GM19438 (cell line): ENCODE data around the gene SMARCD3.

Experiments used
- ATAC-seq: cut with Tn5 transposase; IDR thresholded peaks from one replicate; pipeline ENCODE4 v1.9.1; 2021; ENCODE audit warnings: low read depth; ENCODE audit not compliant: unreplicated experiment

The SMARCD3 gene

DNA sequence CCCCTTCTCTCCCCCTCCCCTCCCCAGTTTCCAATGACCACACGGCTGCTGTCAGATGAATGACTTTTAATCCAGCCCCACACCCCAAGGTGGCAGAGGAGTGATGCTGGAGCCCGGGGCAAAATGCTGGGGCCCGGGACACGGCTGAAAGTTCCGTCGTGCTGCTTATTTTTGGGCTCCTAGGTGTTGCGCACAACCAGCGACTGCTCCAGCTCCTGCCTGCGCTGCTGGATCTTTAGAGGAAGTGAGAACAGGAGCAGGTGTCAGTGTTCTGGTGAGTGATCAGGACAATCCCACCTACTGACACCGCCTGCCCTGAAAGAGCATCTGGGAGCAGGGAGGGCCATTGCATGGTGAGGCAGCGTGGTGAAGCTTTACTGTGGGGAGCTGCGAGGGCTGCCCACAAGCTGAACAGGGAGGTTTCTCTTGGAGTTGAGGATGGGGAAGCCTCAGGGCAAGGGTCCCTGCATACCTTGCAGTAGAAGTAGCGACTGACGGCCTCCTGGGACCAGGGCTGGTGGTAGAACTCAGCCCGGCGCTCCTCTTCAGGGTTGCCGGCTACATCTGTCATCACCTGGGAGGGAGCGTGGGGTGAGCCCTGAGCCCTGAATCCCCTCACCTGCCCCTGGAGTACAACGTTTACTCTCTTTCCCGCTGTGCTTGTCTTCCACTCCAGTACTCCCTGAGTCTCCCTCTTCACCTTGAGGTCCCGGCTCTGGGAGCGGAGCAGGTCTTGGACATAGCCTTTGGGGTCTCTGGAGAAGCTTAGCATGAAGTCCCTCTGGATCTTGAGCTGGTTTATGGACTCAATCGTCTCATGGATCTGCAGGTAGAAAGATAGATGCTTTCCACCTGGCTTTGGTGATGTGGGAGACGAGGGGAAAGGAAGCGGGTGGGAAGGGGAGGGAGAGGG, 9.3 kb downstream of the SMARCD3 start:
- peak; percentile 53 for ATAC-seq

GRCh38 chr7:151238190-151238810, 10.2 kb downstream of the SMARCD3 start:
- no peak for ATAC-seq

DNA sequence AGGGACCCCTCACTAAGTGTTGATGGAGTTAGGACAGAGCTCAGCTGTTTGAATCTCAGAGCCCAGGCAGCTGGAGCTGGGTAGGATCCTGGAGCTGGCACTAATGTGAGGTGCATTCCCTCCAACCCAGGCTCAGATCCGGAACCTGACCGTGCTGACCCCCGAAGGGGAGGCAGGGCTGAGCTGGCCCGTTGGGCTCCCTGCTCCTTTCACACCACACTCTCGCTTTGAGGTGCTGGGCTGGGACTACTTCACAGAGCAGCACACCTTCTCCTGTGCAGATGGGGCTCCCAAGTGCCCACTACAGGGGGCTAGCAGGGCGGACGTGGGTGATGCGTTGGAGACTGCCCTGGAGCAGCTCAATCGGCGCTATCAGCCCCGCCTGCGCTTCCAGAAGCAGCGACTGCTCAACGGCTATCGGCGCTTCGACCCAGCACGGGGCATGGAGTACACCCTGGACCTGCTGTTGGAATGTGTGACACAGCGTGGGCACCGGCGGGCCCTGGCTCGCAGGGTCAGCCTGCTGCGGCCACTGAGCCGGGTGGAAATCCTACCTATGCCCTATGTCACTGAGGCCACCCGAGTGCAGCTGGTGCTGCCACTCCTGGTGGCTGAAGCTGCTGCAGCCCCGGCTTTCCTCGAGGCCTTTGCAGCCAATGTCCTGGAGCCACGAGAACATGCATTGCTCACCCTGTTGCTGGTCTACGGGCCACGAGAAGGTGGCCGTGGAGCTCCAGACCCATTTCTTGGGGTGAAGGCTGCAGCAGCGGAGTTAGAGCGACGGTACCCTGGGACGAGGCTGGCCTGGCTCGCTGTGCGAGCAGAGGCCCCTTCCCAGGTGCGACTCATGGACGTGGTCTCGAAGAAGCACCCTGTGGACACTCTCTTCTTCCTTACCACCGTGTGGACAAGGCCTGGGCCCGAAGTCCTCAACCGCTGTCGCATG, 11.0 kb downstream of the SMARCD3 start:
- no peak for ATAC-seq

- no peak for ATAC-seq
Observed at GRCh38 chr7:151236406-151236805, 12.1 kb downstream of the SMARCD3 start.

- no peak for ATAC-seq
Observed at GRCh38 chr7:151235091-151235787, 13.3 kb downstream of the SMARCD3 start.

- ATAC-seq = no peak
Observed at GRCh38 chr7:151233804-151234203, 14.7 kb downstream of the SMARCD3 start.

GRCh38 chr7:151232917-151233701, 15.4 kb downstream of the SMARCD3 start:
- peak; percentile 33 for ATAC-seq

DNA sequence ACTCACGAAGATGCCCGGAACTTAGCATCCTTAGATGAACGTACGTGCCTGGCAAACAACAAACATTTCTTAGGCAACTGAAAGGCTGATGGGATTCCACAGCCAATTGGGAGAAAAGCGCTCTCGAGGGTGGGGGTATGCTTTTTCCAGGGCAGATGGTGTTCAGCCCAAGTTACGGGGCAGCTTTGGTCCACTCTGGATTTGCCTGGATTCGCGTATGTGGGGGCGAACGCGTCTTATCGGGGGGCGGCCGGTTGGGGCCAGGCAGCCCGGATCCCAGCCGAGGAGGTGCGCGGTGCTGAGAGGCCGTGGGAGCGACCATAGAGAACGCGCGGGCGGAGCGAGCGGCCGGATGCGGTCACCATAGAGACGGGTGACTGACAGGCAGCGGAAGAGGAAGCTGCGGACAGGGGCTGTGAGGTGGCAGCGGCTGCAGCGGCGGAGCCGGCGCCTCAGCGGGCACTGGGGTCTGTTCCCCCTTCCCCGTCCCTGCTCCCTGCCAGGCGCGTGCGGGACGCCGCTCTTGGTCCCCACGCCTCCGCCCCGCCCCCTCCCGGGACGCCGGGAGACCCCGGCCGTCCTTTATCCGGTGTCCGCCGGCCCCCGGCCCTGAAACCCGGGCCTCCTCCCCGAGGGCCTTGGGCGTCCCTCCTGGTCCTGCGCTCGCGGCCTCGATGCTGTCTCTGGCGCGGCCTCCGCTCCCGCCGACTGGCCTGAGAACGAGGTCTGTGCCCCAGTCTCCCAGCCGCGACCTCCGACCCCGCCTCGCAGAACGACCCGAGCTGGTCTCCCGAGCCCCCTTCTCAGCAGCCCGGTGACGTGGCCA, 16.2 kb downstream of the SMARCD3 start, which contains the start of gene CHPF2:
Gene CHPF2, plus strand, starts transcription at position 393 of the 826 bp plus-strand sequence. CDS start 1,529 bp downstream, outside the sequence.
- peak; percentile 94 for ATAC-seq

DNA sequence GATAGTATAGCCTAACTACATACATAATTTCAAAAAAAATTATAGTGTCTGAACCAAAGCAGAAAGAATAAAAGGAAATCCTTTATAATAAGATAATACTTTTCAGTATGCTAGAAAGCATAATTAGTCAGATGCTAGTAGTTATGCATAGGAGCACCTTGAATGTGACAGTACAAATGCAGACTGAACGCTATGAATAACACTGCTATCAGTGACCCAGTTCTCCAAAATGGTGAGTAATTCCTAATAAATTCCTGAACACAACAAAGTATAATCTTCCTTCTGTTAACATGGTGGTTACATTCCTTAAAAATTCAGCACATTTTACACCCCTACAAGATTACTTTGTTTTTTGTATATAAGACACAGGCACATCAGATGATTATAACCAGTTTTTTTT, 17.4 kb downstream of the SMARCD3 start:
- no peak for ATAC-seq

GRCh38 chr7:151229249-151229648, 19.2 kb downstream of the SMARCD3 start:
- ATAC-seq = no peak

- no peak for ATAC-seq
Observed at GRCh38 chr7:151228024-151228866, 20.2 kb downstream of the SMARCD3 start.

- ATAC-seq = peak; percentile 100
Observed at GRCh38 chr7:151226875-151227782, 21.4 kb downstream of the SMARCD3 start, which contains the start of gene ABCF2. TSS of gene ABCF2 (minus strand) at chr7:151227205. CDS start at chr7:151226458, 747 bp downstream.

- peak; percentile 9 for ATAC-seq
Observed at GRCh38 chr7:151226560-151226874, 22.0 kb downstream of the SMARCD3 start.

DNA sequence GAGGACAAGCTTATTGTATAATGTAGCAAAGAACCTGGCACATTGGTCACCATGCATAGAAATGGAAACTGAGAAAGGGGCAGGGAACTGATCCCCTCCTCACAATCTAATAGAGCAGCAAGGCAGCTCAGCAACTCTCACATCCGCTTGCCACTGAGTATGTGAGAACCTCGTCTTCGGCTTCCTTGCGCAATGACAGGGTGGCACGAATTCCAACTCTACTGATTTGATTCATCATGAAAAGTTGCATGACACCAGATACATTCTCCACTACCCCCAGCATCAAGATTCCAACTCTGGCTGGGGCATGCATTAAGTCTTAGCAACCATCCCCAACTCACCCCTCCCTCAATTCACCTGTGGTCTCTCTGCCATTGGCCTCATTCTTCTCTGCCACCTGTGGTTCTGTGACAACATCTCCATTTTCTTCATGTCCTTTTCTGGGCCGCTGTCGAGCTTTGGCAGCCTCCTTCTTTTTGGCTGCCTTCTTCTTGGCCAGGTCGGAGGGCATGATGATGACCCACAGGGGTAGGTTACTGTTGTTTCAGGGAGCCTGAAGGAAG, 22.5 kb downstream of the SMARCD3 start:
- ATAC-seq = no peak

- no peak for ATAC-seq
Observed at GRCh38 chr7:151223728-151224127, 24.8 kb downstream of the SMARCD3 start.

DNA sequence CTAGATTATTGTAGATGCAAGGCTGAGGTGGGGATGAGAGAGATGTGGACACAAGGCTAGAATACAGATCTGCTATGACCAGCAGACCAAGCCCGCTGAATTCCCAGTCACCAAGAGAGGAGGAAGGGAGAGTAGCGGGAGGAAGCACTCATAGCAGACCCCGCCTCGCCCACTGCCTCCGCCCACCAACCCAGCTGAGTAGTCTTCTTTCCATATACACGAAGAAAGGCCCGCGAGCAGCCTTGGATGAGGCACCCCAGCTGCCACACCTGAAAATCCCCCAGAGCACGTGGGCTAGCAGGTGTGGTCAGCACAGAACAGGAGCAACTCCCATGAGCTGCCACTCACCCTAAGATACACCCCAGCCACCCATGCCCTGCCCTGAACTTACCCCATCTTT, 30.3 kb downstream of the SMARCD3 start:
- no peak for ATAC-seq
